Coronary artery (tissue), 2 donors: ENCODE results near the gene DACH1.

ENCODE experiments used
- DNase-seq: peaks from one replicate; pipeline ENCODE4 v3.0.0-alpha.2; 2017; ENCODE audit warnings: low spot score
- H3K27ac ChIP-seq, 2 donors: fragments of 200-600 bp; sonication (generic); one replicate each; pipeline ENCODE4 v1.5.1; 2016 to 2019
- H3K4me3 ChIP-seq: fragments of 200-600 bp; sonication (generic); 2 replicates; pipeline ENCODE4 v1.5.1; 2016; ENCODE audit warnings: mild to moderate bottlenecking, moderate library complexity
- TF ChIP-seq, protein P1 (sequence below): fragments of 200-600 bp; sonication (generic); IDR thresholded peaks from one replicate; pipeline ENCODE4 v1.5.1; 2019; ENCODE audit warnings: antibody characterized with exemption

The DACH1 gene

DNA sequence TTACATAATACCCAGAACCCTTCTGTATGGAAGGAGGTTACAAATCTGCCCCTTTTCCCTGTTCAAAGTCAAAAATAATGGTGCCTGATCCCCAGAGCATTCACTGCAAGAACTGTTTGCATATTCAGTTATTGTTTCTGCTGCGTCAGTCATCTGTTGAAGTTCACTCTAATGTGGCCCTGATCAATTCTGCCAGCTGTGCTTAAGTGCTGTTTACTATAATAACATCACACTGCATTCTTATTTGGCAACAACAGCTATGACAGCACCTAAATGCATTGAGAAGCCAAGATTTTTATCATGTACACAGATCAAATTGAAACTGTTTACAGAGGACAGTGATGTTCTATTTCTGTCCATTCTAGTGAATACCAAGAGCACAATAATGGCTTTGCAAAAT lies 115.9 kb downstream of the DACH1 start:
- TF ChIP-seq, protein P1, sequence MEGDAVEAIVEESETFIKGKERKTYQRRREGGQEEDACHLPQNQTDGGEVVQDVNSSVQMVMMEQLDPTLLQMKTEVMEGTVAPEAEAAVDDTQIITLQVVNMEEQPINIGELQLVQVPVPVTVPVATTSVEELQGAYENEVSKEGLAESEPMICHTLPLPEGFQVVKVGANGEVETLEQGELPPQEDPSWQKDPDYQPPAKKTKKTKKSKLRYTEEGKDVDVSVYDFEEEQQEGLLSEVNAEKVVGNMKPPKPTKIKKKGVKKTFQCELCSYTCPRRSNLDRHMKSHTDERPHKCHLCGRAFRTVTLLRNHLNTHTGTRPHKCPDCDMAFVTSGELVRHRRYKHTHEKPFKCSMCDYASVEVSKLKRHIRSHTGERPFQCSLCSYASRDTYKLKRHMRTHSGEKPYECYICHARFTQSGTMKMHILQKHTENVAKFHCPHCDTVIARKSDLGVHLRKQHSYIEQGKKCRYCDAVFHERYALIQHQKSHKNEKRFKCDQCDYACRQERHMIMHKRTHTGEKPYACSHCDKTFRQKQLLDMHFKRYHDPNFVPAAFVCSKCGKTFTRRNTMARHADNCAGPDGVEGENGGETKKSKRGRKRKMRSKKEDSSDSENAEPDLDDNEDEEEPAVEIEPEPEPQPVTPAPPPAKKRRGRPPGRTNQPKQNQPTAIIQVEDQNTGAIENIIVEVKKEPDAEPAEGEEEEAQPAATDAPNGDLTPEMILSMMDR, result no peak
- no peak overlapping the region for H3K4me3 ChIP-seq
- no peak overlapping the region for H3K27ac ChIP-seq
- no peak for DNase-seq

GRCh38 chr13:71730267-71730666 lies 136.7 kb downstream of the DACH1 start:
- TF ChIP-seq, protein P1, result no peak
- Histone ChIP-seq H3K4me3 (no peak overlapping the region), H3K27ac (no peak overlapping the region)
- DNase-seq, result no peak

GRCh38 chr13:71729441-71729840 lies 137.6 kb downstream of the DACH1 start:
- Histone ChIP-seq H3K27ac (no peak overlapping the region), H3K4me3 (no peak overlapping the region)
- no peak for DNase-seq
- TF ChIP-seq, protein P1, result no peak

GRCh38 chr13:71727662-71728061 lies 139.3 kb downstream of the DACH1 start:
- no peak for DNase-seq

DNA sequence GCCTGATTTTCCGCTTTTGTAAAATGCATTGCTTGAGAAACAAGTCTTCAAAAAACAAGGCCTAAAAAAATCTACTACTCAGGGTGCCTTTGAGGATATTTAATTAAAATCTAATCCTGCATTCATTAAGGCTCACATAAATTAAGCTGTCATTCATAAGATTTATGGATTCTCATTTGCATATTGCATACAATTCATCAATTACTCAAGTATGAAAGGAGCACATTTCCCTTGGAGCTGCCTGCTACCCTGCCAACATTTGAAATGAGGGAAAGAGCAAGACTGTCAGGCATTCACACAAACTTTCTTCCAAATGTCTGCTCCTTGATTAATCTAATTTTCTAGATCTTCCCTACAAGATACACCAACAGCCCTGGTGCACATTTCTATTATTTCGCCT lies 140.0 kb downstream of the DACH1 start:
- Histone ChIP-seq H3K4me3 (no peak overlapping the region), H3K27ac (no peak overlapping the region)
- no peak for DNase-seq
- TF ChIP-seq, protein P1, result no peak

More at GRCh38 chr13:71727662-71728061, 139.3 kb downstream of the DACH1 start:
- no peak overlapping the region for H3K27ac ChIP-seq
- H3K4me3 ChIP-seq, result no peak overlapping the region
- TF ChIP-seq, protein P1, result no peak

- no peak for DNase-seq
- Histone ChIP-seq H3K4me3 (no peak overlapping the region), H3K27ac (no peak overlapping the region)
- TF ChIP-seq, protein P1, result no peak
Observed at GRCh38 chr13:71722206-71722605, 144.8 kb downstream of the DACH1 start.

GRCh38 chr13:71721104-71721503 lies 145.9 kb downstream of the DACH1 start:
- Histone ChIP-seq H3K27ac (no peak overlapping the region), H3K4me3 (no peak overlapping the region)
- TF ChIP-seq, protein P1, result no peak
- DNase-seq, result no peak
